NOMO-1 (cell line): ENCODE results near the gene CEL.
"Not testable (repeated sequence)": the region's sequence is repeated elsewhere in the genome, so short reads cannot be mapped to it uniquely, and the experiment has no call there.

Experiments
- DNase-seq, 2 experiments: peaks; one replicate each; lab custom pipeline; 2025; ENCODE audit not compliant: unreplicated experiment in 2 of 2; lab: John Stamatoyannopoulos, UW

Gene CEL

GRCh38 chr9:133080786-133081779, 19.3 kb downstream of the CEL start:
- DNase-seq = not testable (repeated sequence)

GRCh38 chr9:133081957-133082644, 20.3 kb downstream of the CEL start:
- DNase-seq = not testable (repeated sequence)

GRCh38 chr9:133083688-133084087, 21.9 kb downstream of the CEL start:
- DNase-seq = not testable (repeated sequence)

- DNase-seq = not testable (repeated sequence)
Observed at GRCh38 chr9:133086212-133086860, 24.6 kb downstream of the CEL start.

GRCh38 chr9:133086894-133087293, 25.1 kb downstream of the CEL start:
- DNase-seq = no peak

GRCh38 chr9:133087429-133088145, 25.8 kb downstream of the CEL start:
- DNase-seq = no peak

- DNase-seq = no peak
Observed at GRCh38 chr9:133088146-133088750, 26.5 kb downstream of the CEL start.

- DNase-seq = no peak
Observed at GRCh38 chr9:133088756-133089155, 27.0 kb downstream of the CEL start.

GRCh38 chr9:133089271-133089671, 27.5 kb downstream of the CEL start:
- DNase-seq = no peak

GRCh38 chr9:133090187-133090586, 28.4 kb downstream of the CEL start:
- DNase-seq = no peak

- DNase-seq = no peak
Observed at GRCh38 chr9:133090752-133091385, 29.1 kb downstream of the CEL start.

- not testable (repeated sequence) for DNase-seq
Observed at GRCh38 chr9:133094351-133094750, 32.6 kb downstream of the CEL start.

GRCh38 chr9:133094842-133095393, 33.1 kb downstream of the CEL start:
- DNase-seq = no peak

- DNase-seq = no peak
Observed at GRCh38 chr9:133098104-133098754, 36.4 kb downstream of the CEL start.

GRCh38 chr9:133098871-133099270, 37.1 kb downstream of the CEL start:
- DNase-seq = no peak

GRCh38 chr9:133099726-133100505, 38.1 kb downstream of the CEL start:
- DNase-seq = no peak

GRCh38 chr9:133100506-133101355, 39.0 kb downstream of the CEL start:
- no peak for DNase-seq
